Kidney (tissue), 14 donors: ENCODE results near the gene JDP2. TPM values are rescaled to one million over a fixed set of nuclear protein-coding genes. Genes with fewer than 3 reads are reported as not detected.

Experiments
- DNase-seq, 5 donors: peaks; one replicate each; pipeline ENCODE4 v3.0.0-alpha.2; 2013 to 2020
- FAIRE-seq: peaks from 2 replicates; lab custom pipeline; 2012; peaks lifted over from hg19 to GRCh38; lab: Jason Lieb, UNC
- H3K27ac ChIP-seq, 2 donors: one replicate each; pipeline ENCODE4 v1.7.0; 2013; ENCODE audit warnings: low read depth in 2 of 2, low read length in 2 of 2, inconsistent platforms in 1 of 2
- H3K27me3 ChIP-seq: one replicate; pipeline ENCODE4 v1.7.1; 2013; ENCODE audit warnings: low read length, inconsistent platforms; ENCODE audit not compliant: control insufficient read depth, insufficient read depth
- H3K36me3 ChIP-seq, 3 donors: one replicate each; pipeline versions ENCODE4 v1.7.0 to v1.7.1; 2013; ENCODE audit warnings: low read length in 3 of 3, control low read depth in 1 of 3, inconsistent platforms in 1 of 3; ENCODE audit not compliant: insufficient read depth in 3 of 3, control insufficient read depth in 2 of 3
- H3K4me1 ChIP-seq, 3 donors: one replicate each; pipeline versions ENCODE4 v1.7.0 to v1.7.1; 2013; ENCODE audit warnings: low read length in 3 of 3, inconsistent platforms in 1 of 3, low read depth in 1 of 3; ENCODE audit not compliant: control insufficient read depth in 2 of 3, insufficient read depth in 2 of 3
- H3K4me3 ChIP-seq, 3 donors: one replicate each; pipeline versions ENCODE4 v1.7.0 to v1.8.1; 2013; ENCODE audit warnings: low read length in 3 of 3, control low read depth in 1 of 3, inconsistent platforms in 1 of 3
- H3K9ac ChIP-seq, 3 donors: one replicate each; pipeline versions ENCODE4 v1.7.0 to v1.7.1; 2013; ENCODE audit warnings: low read length in 3 of 3, control low read depth in 1 of 3, inconsistent platforms in 1 of 3
- H3K9me3 ChIP-seq, 3 donors: one replicate each; pipeline versions ENCODE4 v1.7.0 to v1.7.1; 2013; ENCODE audit warnings: low read length in 3 of 3, control low read depth in 1 of 3, inconsistent platforms in 1 of 3; ENCODE audit not compliant: control insufficient read depth in 2 of 3, insufficient read depth in 1 of 3
- CTCF ChIP-seq: IDR thresholded peaks from 3 replicates; pipeline ENCODE4 v1.5.1; 2012; ENCODE audit warnings: mild to moderate bottlenecking, moderate library complexity, borderline replicate concordance; ENCODE audit not compliant: insufficient read depth; ENCODE audit errors: extremely low read depth
- intact Hi-C: fragments of 100-400 bp; cut with DNase I; formaldehyde crosslinking; loops from one replicate; pipeline ENCODE4 v1.11.1; 2022
- polyA plus RNA-seq: library from polyadenylated mRNA; stranded (reverse); fragments of 350-450 nt; fragmentation: Illumina TruSeq; extraction: RNeasy Lipid Tissue Mini Kit (QIAGEN cat#74804); gene quantifications from one replicate; pipeline ENCODE4 v1.2.3, GENCODE V29; 2014; ENCODE audit warnings: low read depth, low replicate concordance; ENCODE audit not compliant: insufficient read depth
- total RNA-seq: library from RNA; stranded (reverse); fragmentation: NEBNext Ultra II Directional; extraction: Animal tissue kit (Norgen Biotek cat#: 25700); gene quantifications from one replicate; pipeline ENCODE4 v1.2.1, GENCODE V29; 2021
- donor health status: control.
- donor health status: control.
- donor health status: control.
- donor health status: control.
- donor health status: control.
- donor health status: DM: yes; HTN: yes; CAD: no.
- donor health status: Normal renal cell carcinoma (clear cell type).

JDP2 gene
- total and polyA plus RNA-seq, 2 donors from 2014 or later = 20.1 to 33.4 TPM

GRCh38 chr14:75442642-75443041, 14.8 kb downstream of the JDP2 start:
- H3K4me1 ChIP-seq = peaks cover 0 to 18% (median 11%) of the 10 kb centered on the region in 3 donors
- FAIRE-seq = no peak
- H3K27ac ChIP-seq = no peak overlapping the region
- H3K27me3 ChIP-seq = no peaks in the 10 kb centered on the region
- no peak overlapping the region for H3K4me3 ChIP-seq
- H3K9ac ChIP-seq = no peak overlapping the region
- H3K9me3 ChIP-seq = no peaks in the 10 kb centered on the region
- peaks cover 0 to 45% (median 23%) of the 10 kb centered on the region in 3 donors for H3K36me3 ChIP-seq
- DNase-seq = no peak
- intact Hi-C loops = no loop called here
- TF ChIP-seq CTCF = no peak

GRCh38 chr14:75443203-75443969, 15.6 kb downstream of the JDP2 start:
- no peak for TF ChIP-seq CTCF
- no peak overlapping the region for H3K27ac ChIP-seq
- H3K4me1 ChIP-seq = peaks cover 0 to 20% (median 9%) of the 10 kb centered on the region in 3 donors
- no peaks in the 10 kb centered on the region for H3K9me3 ChIP-seq
- DNase-seq (no peak), FAIRE-seq (no peak)
- peaks cover 0 to 39% (median 22%) of the 10 kb centered on the region in 3 donors for H3K36me3 ChIP-seq
- no peak overlapping the region for H3K4me3 ChIP-seq
- intact Hi-C loops = no loop called here
- no peaks in the 10 kb centered on the region for H3K27me3 ChIP-seq
- no peak overlapping the region for H3K9ac ChIP-seq

GRCh38 chr14:75445236-75445635, 17.4 kb downstream of the JDP2 start:
- intact Hi-C loops = no loop called here
- TF ChIP-seq CTCF = no peak
- no peaks in the 10 kb centered on the region for H3K27me3 ChIP-seq

More at GRCh38 chr14:75445236-75445635, 17.4 kb downstream of the JDP2 start:
- FAIRE-seq (no peak), DNase-seq (no peak)
- H3K4me3 ChIP-seq = no peak overlapping the region
- peaks cover 0 to 38% (median 26%) of the 10 kb centered on the region in 3 donors for H3K4me1 ChIP-seq
- H3K9ac ChIP-seq = no peak overlapping the region
- H3K9me3 ChIP-seq = no peaks in the 10 kb centered on the region
- peaks cover 0 to 25% (median 15%) of the 10 kb centered on the region in 3 donors for H3K36me3 ChIP-seq
- no peak overlapping the region for H3K27ac ChIP-seq
